Upper lobe of right lung (tissue), 1 donor: ENCODE results near the gene PPP4R4. TPM values are rescaled to one million over a fixed set of nuclear protein-coding genes. Genes with fewer than 3 reads are reported as not detected.

Experiments
- ATAC-seq: fragments of 200-7000 bp; cut with Tn5 transposase; one replicate; pipeline ENCODE4 v1.9.1; 2020; ENCODE audit warnings: mild to moderate bottlenecking, moderate library complexity
- DNase-seq: peaks from one replicate; pipeline ENCODE4 v3.0.0-alpha.2; 2020
- H3K27ac ChIP-seq: fragments of 200-600 bp; one replicate; pipeline ENCODE4 v1.8.0; 2022
- H3K27me3 ChIP-seq: fragments of 200-600 bp; one replicate; pipeline ENCODE4 v1.8.0; 2022; ENCODE audit warnings: mild to moderate bottlenecking
- H3K36me3 ChIP-seq: fragments of 200-600 bp; one replicate; pipeline ENCODE4 v1.8.0; 2022
- H3K4me1 ChIP-seq: fragments of 200-600 bp; one replicate; pipeline ENCODE4 v1.8.0; 2022
- H3K4me3 ChIP-seq: fragments of 200-600 bp; one replicate; pipeline ENCODE4 v1.8.0; 2022; ENCODE audit warnings: mild to moderate bottlenecking
- H3K9me3 ChIP-seq: fragments of 200-600 bp; one replicate; pipeline ENCODE4 v1.8.0; 2022
- CTCF ChIP-seq: fragments of 200-600 bp; IDR thresholded peaks from one replicate; pipeline ENCODE4 v1.8.0; 2022; ENCODE audit warnings: antibody characterized with exemption
- intact Hi-C: fragments of 100-400 bp; cut with DNase I; formaldehyde crosslinking; loops from one replicate; pipeline ENCODE4 v1.11.0; 2022
- total RNA-seq: library from RNA; stranded (reverse); fragmentation: NEBNext Ultra II Directional; extraction: Animal tissue kit (Norgen Biotek cat#: 25700); gene quantifications from one replicate; pipeline ENCODE4 v1.2.1, GENCODE V29; 2021
- donor health status: DM: no; HTN: yes; CAD: no; lungs with severe emphysema.

PPP4R4 gene
- total RNA-seq, 1 donor from 2014 or later, result 2.2 TPM

GRCh38 chr14:94171208-94171607 lies 2.9 kb upstream of the PPP4R4 start:
- intact Hi-C loops, result no loop called here

GRCh38 chr14:94172545-94172944 lies 1.6 kb upstream of the PPP4R4 start:
- Histone ChIP-seq H3K36me3 (no peaks in the 10 kb centered on the region), H3K4me3 (no peak overlapping the region), H3K27me3 (peaks cover 30% of the 10 kb centered on the region), H3K27ac (no peak overlapping the region), H3K9me3 (no peaks in the 10 kb centered on the region), H3K4me1 (peaks cover 7% of the 10 kb centered on the region)
- intact Hi-C loops, result no loop called here
- no peak for ATAC-seq
- TF ChIP-seq CTCF, result no peak
- no peak for DNase-seq

More at GRCh38 chr14:94171208-94171607, 2.9 kb upstream of the PPP4R4 start:
- peaks cover 7% of the 10 kb centered on the region for H3K4me1 ChIP-seq
- no peak overlapping the region for H3K27ac ChIP-seq
- no peak for ATAC-seq
- TF ChIP-seq CTCF, result no peak
- no peaks in the 10 kb centered on the region for H3K9me3 ChIP-seq
- H3K36me3 ChIP-seq, result no peaks in the 10 kb centered on the region
- H3K4me3 ChIP-seq, result no peak overlapping the region
- no peak for DNase-seq
- H3K27me3 ChIP-seq, result peaks cover 18% of the 10 kb centered on the region

- no peaks in the 10 kb centered on the region for H3K9me3 ChIP-seq
- TF ChIP-seq CTCF, result no peak
- peak; percentile 3 for ATAC-seq
- peak overlapping the region; percentile 37 for H3K27ac ChIP-seq
- H3K4me3 ChIP-seq, result peak overlapping the region; percentile 65
- intact Hi-C loops, result no loop called here
- H3K27me3 ChIP-seq, result peaks cover 40% of the 10 kb centered on the region
- peaks cover 7% of the 10 kb centered on the region for H3K4me1 ChIP-seq
- H3K36me3 ChIP-seq, result no peaks in the 10 kb centered on the region
- peak; percentile 74 for DNase-seq
Observed at GRCh38 chr14:94173471-94173884, 644 bp upstream of the PPP4R4 start.

- Histone ChIP-seq H3K27ac (peak overlapping the region; percentile 30), H3K9me3 (no peaks in the 10 kb centered on the region), H3K36me3 (no peaks in the 10 kb centered on the region), H3K4me3 (peak overlapping the region; percentile 65), H3K4me1 (peaks cover 7% of the 10 kb centered on the region), H3K27me3 (peaks cover 50% of the 10 kb centered on the region)
- TF ChIP-seq CTCF, result no peak
- ATAC-seq (no peak), DNase-seq (no peak)
- intact Hi-C loops, result no loop called here
Observed at GRCh38 chr14:94174604-94175010, 485 bp downstream of the PPP4R4 start.

GRCh38 chr14:94175011-94175745 lies 1.1 kb downstream of the PPP4R4 start:
- H3K9me3 ChIP-seq, result no peaks in the 10 kb centered on the region
- no peak overlapping the region for H3K27ac ChIP-seq
- no peaks in the 10 kb centered on the region for H3K36me3 ChIP-seq
- TF ChIP-seq CTCF, result no peak
- DNase-seq, result no peak
- intact Hi-C loops, result no loop called here
- H3K4me3 ChIP-seq, result peak overlapping the region; percentile 65
- peak; percentile 2 for ATAC-seq
- H3K27me3 ChIP-seq, result peaks cover 56% of the 10 kb centered on the region
- H3K4me1 ChIP-seq, result peaks cover 7% of the 10 kb centered on the region
